SK-N-MC (cell line): Measurements from ENCODE around the gene NAP1L4.

Experiments used
- EZH2 ChIP-seq: fragments of 200-600 bp; sonication (generic); IDR thresholded peaks from one replicate; pipeline ENCODE4 v1.6.1; 2017; ENCODE audit warnings: antibody characterized with exemption
- POLR2AphosphoS5 ChIP-seq: IDR thresholded peaks from 2 replicates; pipeline ENCODE4 v1.6.1; 2012; ENCODE audit warnings: mild to moderate bottlenecking, low read depth, low read length, borderline replicate concordance

DNA sequence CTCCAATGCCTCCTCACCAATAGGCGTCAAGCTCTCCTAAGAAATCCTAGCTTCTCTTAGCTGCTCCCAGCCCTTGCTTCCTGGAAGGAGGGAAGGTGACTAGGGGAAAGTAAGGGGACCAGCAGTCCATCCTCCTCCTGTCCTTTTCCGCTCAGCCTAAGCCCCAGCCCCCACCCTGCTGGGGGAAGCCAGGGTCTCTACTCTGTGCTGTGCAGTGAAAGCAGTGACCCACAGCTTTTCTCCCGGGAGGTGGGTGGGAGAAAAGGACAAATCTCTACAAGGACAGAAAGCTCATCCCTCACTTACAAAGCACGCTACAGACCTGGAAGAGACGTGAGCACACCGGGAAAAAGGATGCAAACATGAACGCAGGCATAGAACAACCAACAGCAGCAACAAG is 32.0 kb downstream of the NAP1L4 start:
- TF ChIP-seq EZH2 (no peak), POLR2AphosphoS5 (no peak)
